Measurements from ENCODE around the gene PAX5.

GRCh38 chr9:37011530-37011929, 22.5 kb downstream of the PAX5 start:
- no peak for TF ChIP-seq MXI1 (conservative IDR thresholded peaks at IDR 0.05; ENCODE audit: poor library complexity, severe bottlenecking)
- no peak for TF ChIP-seq CTCF (IDR thresholded peaks at IDR 0.05; ENCODE audit: poor library complexity, severe bottlenecking)
- TF ChIP-seq EP300 (conservative IDR thresholded peaks at IDR 0.05; ENCODE audit: poor library complexity, severe bottlenecking), result no peak
- no peak for TF ChIP-seq EZH2 (IDR thresholded peaks at IDR 0.05; ENCODE audit: borderline replicate concordance, insufficient read depth, low read length, poor library complexity, severe bottlenecking)
- no peak for TF ChIP-seq REST (IDR thresholded peaks at IDR 0.05; ENCODE audit: borderline replicate concordance)
- no peak for TF ChIP-seq SMC3 (conservative IDR thresholded peaks at IDR 0.05; ENCODE audit: poor library complexity)
- no peak for TF ChIP-seq TAF1 (IDR thresholded peaks at IDR 0.05; ENCODE audit: low read depth)
